Lung (tissue), 12 donors: Measurements from ENCODE around the gene ADAMTS12. TPM values are rescaled to one million over a fixed set of nuclear protein-coding genes. Genes with fewer than 3 reads are reported as not detected.
A peak's percentile ranks its signal among the peaks of the same experiment; 100 is the strongest.

Experiments
- ATAC-seq: fragments of 200-7000 bp; cut with Tn5 transposase; one replicate; pipeline ENCODE4 v1.9.1; 2020; ENCODE audit warnings: moderate number of reproducible peaks; ENCODE audit not compliant: insufficient read depth, low FRiP score
- DNase-seq, 3 donors: peaks; one replicate each; pipeline ENCODE4 v3.0.0-alpha.2; 2013 to 2017
- H3K27ac ChIP-seq, 2 donors: one replicate each; pipeline ENCODE4 v1.5.1; 2013; ENCODE audit warnings: mild to moderate bottlenecking in 2 of 2, moderate library complexity in 2 of 2, control low read depth in 1 of 2, inconsistent platforms in 1 of 2, low read depth in 1 of 2, low read length in 1 of 2
- H3K27me3 ChIP-seq, 3 donors: one replicate each; pipeline ENCODE4 v1.5.1; 2013; ENCODE audit warnings: low read length in 2 of 3; ENCODE audit not compliant: control insufficient read depth in 3 of 3, insufficient read depth in 3 of 3
- H3K36me3 ChIP-seq, 4 donors: one replicate each; pipeline ENCODE4 v1.5.1; 2013; ENCODE audit warnings: low read length in 4 of 4, mild to moderate bottlenecking in 1 of 4, moderate library complexity in 1 of 4; ENCODE audit not compliant: control insufficient read depth in 4 of 4, insufficient read depth in 4 of 4
- H3K4me1 ChIP-seq, 5 donors: one replicate each; pipeline ENCODE4 v1.5.1; 2013; ENCODE audit warnings: low read length in 5 of 5, mild to moderate bottlenecking in 2 of 5, moderate library complexity in 1 of 5; ENCODE audit not compliant: control insufficient read depth in 5 of 5, insufficient read depth in 5 of 5
- H3K4me3 ChIP-seq: one replicate; pipeline ENCODE4 v1.5.1; 2013; ENCODE audit warnings: mild to moderate bottlenecking, control low read depth, moderate library complexity
- H3K9ac ChIP-seq, 2 donors: one replicate each; pipeline ENCODE4 v1.5.1; 2013; ENCODE audit warnings: low read length in 2 of 2, control low read depth in 1 of 2; ENCODE audit not compliant: insufficient read depth in 1 of 2
- H3K9me3 ChIP-seq, 4 donors: one replicate each; pipeline ENCODE4 v1.5.1; 2013; ENCODE audit warnings: low read length in 3 of 4, mild to moderate bottlenecking in 1 of 4, moderate library complexity in 1 of 4; ENCODE audit not compliant: control insufficient read depth in 4 of 4, insufficient read depth in 3 of 4
- WGBS, 2 donors: extraction: QIAGEN DNeasy Blood & Tissue Kit; methylation state at CpG; one replicate each; pipeline ENCODE4 v1.1.7; 2013; 5-methylcytosine and 5-hydroxymethylcytosine counted together
- polyA plus RNA-seq, 2 donors: library from polyadenylated mRNA; stranded (reverse); fragments of 200-250 nt; gene quantifications; one replicate each; pipeline ENCODE4 v1.2.1, GENCODE V29; 2013
- total RNA-seq, 2 donors: library from RNA; depleted of rRNA in 1 of 2; stranded (reverse); fragments of >200 nt in 1 of 2; gene quantifications; one replicate each; pipeline ENCODE4 v1.2.1, GENCODE V29; 2014 to 2021
- TF ChIP-seq, protein P1 (sequence below): IDR thresholded peaks from 2 replicates; pipeline ENCODE4 v1.5.1; 2012; ENCODE audit warnings: mild to moderate bottlenecking; ENCODE audit errors: control extremely low read depth, extremely low read depth
- donor health status: control.
- donor health status: control.
- donor health status: Bipolar disorder and iron deficiency.
- donor health status: healthy.
- donor health status: DM: yes; HTN: yes; CAD: no.

ADAMTS12 gene
- total and polyA plus RNA-seq, 4 donors: 1.3 to 55.1 (median 4.3) TPM

DNA sequence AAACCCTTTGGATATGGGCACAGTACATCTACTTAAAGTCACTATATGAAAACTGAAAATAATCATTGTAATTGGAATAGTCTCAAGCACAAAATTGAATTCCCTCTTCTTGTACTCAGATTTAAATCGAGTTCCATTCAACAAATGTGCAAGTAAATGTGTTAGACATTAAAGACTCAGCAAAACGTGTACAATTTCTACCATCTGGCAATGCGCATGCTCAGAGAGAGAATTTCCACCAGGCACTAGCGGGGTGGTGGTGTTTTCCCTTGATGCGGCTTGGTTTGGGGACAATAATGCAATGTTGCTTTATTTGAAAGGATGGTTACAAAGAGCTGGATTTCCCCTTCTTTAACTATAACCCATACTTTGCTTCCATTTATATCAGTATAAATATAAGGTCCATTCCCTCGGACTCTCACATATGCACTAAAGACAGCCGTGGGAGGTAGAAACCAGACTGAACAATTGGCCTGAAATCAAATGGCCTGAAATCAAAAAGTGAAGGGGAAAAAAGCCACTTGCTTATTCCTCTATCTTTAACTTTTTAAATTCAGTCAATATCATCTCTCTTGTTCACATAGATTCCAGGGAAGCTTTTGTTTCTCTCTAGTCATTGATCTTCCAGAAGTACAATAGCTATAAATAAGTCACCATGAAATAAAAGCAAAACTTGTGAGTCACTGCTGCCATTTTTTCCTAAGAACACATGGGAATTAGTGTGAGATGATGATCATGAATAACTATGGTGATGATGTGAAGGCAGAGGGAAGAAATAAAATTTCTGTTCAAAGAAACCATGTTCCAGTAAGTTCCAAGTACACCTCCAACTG lies 59.2 kb downstream of the ADAMTS12 start:
- H3K36me3 ChIP-seq: peaks cover 0 to 4% (median 0%) of the 10 kb centered on the region in 4 donors
- ATAC-seq (no peak), DNase-seq (peak in 2 of 3 donors; percentile 66)
- TF ChIP-seq, protein P1, sequence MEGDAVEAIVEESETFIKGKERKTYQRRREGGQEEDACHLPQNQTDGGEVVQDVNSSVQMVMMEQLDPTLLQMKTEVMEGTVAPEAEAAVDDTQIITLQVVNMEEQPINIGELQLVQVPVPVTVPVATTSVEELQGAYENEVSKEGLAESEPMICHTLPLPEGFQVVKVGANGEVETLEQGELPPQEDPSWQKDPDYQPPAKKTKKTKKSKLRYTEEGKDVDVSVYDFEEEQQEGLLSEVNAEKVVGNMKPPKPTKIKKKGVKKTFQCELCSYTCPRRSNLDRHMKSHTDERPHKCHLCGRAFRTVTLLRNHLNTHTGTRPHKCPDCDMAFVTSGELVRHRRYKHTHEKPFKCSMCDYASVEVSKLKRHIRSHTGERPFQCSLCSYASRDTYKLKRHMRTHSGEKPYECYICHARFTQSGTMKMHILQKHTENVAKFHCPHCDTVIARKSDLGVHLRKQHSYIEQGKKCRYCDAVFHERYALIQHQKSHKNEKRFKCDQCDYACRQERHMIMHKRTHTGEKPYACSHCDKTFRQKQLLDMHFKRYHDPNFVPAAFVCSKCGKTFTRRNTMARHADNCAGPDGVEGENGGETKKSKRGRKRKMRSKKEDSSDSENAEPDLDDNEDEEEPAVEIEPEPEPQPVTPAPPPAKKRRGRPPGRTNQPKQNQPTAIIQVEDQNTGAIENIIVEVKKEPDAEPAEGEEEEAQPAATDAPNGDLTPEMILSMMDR: no peak
- peaks cover 0 to 8% (median 0%) of the 10 kb centered on the region in 5 donors for H3K4me1 ChIP-seq
- no peak overlapping the region for H3K4me3 ChIP-seq
- 77 to 83% methylated on average over 7 of the region's 7 CpGs for WGBS, 2 donors
- no peaks in the 10 kb centered on the region for H3K9me3 ChIP-seq
- H3K27me3 ChIP-seq: no peaks in the 10 kb centered on the region
- peak overlapping the region in 1 of 2 donors; percentile 17 for H3K27ac ChIP-seq
- H3K9ac ChIP-seq: no peak overlapping the region

DNA sequence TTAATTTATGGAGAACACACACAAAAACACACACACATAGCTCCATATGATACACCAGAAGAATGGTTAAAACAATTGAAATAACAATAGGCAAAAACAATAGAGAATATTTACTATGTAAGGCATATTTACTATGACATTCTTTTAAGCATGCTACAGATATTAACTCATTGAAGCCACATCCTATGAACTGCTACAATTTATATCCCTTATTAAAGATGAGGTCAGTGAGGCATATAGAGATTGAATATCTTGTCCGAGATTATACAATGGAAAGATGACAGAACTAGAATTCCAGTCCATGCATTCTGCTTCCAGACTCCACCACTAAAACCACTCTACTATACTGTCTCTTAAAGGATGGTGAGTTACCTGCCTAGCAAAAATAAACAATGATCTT lies 60.7 kb downstream of the ADAMTS12 start:
- 97 to 98% methylated on average over 1 of the region's 1 CpG for WGBS, 2 donors
- DNase-seq (no peak), ATAC-seq (no peak)
- H3K4me1 ChIP-seq: peaks cover 0 to 8% (median 1%) of the 10 kb centered on the region in 5 donors
- no peaks in the 10 kb centered on the region for H3K27me3 ChIP-seq
- H3K9me3 ChIP-seq: no peaks in the 10 kb centered on the region
- H3K27ac ChIP-seq: no peak overlapping the region
- H3K4me3 ChIP-seq: no peak overlapping the region
- H3K36me3 ChIP-seq: no peaks in the 10 kb centered on the region
- TF ChIP-seq, protein P1: no peak
- H3K9ac ChIP-seq: no peak overlapping the region

DNA sequence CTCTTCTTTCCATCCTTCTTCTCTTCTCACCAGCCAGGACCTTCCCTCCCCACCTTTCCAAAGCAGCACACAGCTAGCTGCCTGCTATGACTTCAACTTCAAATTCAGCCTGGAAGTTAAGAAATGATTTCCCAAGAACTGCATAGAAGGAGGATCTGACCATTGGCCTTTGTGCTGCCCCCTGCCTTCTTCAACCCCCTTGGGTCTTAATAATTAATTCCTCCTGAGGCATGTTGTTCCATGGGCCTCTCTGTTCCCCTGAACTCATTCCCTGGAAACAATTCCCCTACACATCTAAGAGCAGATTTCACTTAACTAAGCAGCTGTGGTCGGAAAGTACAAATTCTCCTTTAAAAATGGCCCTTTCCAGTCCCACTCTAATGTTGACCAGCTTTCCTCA lies 62.4 kb downstream of the ADAMTS12 start:
- TF ChIP-seq, protein P1: no peak
- no peaks in the 10 kb centered on the region for H3K36me3 ChIP-seq
- DNase-seq (no peak), ATAC-seq (no peak)
- H3K4me3 ChIP-seq: no peak overlapping the region
- no peak overlapping the region for H3K27ac ChIP-seq
- H3K9me3 ChIP-seq: no peaks in the 10 kb centered on the region
- WGBS, 2 donors: 89 to 94% methylated on average over 1 of the region's 1 CpG
- H3K27me3 ChIP-seq: no peaks in the 10 kb centered on the region
- H3K9ac ChIP-seq: no peak overlapping the region
- peaks cover 0 to 16% (median 6%) of the 10 kb centered on the region in 5 donors for H3K4me1 ChIP-seq
